HepG2 (cell line): Measurements from ENCODE around the gene RAB11FIP5. TPM values are rescaled to one million over a fixed set of nuclear protein-coding genes. Genes with fewer than 3 reads are reported as not detected.

Source experiments
- CHD4 ChIP-seq: fragments of 200-600 bp; sonication (generic); IDR thresholded peaks from 2 replicates; pipeline ENCODE4 v1.7.0; 2017; ENCODE audit warnings: mild to moderate bottlenecking, low read length, borderline replicate concordance
- FOXC1 ChIP-seq: sonication (generic); formaldehyde crosslinking; IDR thresholded peaks from 2 replicates; pipeline ENCODE4 v1.8.0; 2022; ENCODE audit warnings: mild to moderate bottlenecking, missing genetic modification reagents, borderline replicate concordance
- IKZF1 ChIP-seq: fragments of 450-650 bp; IDR thresholded peaks from 2 replicates; pipeline ENCODE4 v1.7.1; 2016
- POLR2AphosphoS2 ChIP-seq: IDR thresholded peaks from 2 replicates; pipeline ENCODE4 v1.6.1; 2011; ENCODE audit warnings: low read depth, low read length, improper control_type of control experiment
- ZNF30 ChIP-seq: sonication (generic); formaldehyde crosslinking; IDR thresholded peaks from 2 replicates; pipeline ENCODE4 v1.5.0; 2020; ENCODE audit warnings: mild to moderate bottlenecking, missing genetic modification reagents
- ZNF772 ChIP-seq: sonication (generic); formaldehyde crosslinking; IDR thresholded peaks from 2 replicates; pipeline ENCODE4 v1.5.0; 2020; ENCODE audit warnings: mild to moderate bottlenecking, missing genetic modification reagents
- polyA plus RNA-seq, 8 experiments: library from polyadenylated mRNA; depleted of rRNA in 3 of 8; stranded (reverse) in 7 of 8; unstranded in 1 of 8; fragments of >200 nt; fragmentation: Illumina TruSeq in 4 of 8; extraction: Trizol in 4 of 8; gene quantifications; 2 replicates each; pipeline versions ENCODE4 v1.2.1 to v1.2.3, GENCODE V29; 2011 to 2016; ENCODE audit warnings: low read depth in 4 of 8, missing spikeins in 1 of 8, mixed read lengths in 1 of 8; ENCODE audit not compliant: insufficient read depth in 1 of 8
- total RNA-seq, 5 experiments: library from RNA; depleted of rRNA; stranded (reverse); fragments of >200 nt; fragmentation: Illumina TruSeq; extraction: Trizol; gene quantifications; 2 replicates each; pipeline ENCODE4 v1.2.3, GENCODE V29; 2016; ENCODE audit warnings: low read depth in 1 of 5
- TF ChIP-seq, protein P1 (sequence below), 2 experiments: fragments of 450-650 bp in 1 of 2; sonication (generic) in 1 of 2; formaldehyde crosslinking; IDR thresholded peaks; 2 replicates each; pipeline versions ENCODE4 v1.5.0 to v1.8.0; 2020 to 2022; ENCODE audit warnings: mild to moderate bottlenecking in 1 of 2, missing genetic modification reagents in 1 of 2
- TF ChIP-seq, protein P2 (sequence below): sonication (generic); formaldehyde crosslinking; IDR thresholded peaks from 2 replicates; pipeline ENCODE4 v1.4.0; 2020; ENCODE audit warnings: missing genetic modification reagents

The RAB11FIP5 gene
- total and polyA plus RNA-seq, 2 of the 13 experiments (the other 11 are each of a cell fraction or from before 2014, with no cell fraction given) = 9.4 to 22.9 TPM

DNA sequence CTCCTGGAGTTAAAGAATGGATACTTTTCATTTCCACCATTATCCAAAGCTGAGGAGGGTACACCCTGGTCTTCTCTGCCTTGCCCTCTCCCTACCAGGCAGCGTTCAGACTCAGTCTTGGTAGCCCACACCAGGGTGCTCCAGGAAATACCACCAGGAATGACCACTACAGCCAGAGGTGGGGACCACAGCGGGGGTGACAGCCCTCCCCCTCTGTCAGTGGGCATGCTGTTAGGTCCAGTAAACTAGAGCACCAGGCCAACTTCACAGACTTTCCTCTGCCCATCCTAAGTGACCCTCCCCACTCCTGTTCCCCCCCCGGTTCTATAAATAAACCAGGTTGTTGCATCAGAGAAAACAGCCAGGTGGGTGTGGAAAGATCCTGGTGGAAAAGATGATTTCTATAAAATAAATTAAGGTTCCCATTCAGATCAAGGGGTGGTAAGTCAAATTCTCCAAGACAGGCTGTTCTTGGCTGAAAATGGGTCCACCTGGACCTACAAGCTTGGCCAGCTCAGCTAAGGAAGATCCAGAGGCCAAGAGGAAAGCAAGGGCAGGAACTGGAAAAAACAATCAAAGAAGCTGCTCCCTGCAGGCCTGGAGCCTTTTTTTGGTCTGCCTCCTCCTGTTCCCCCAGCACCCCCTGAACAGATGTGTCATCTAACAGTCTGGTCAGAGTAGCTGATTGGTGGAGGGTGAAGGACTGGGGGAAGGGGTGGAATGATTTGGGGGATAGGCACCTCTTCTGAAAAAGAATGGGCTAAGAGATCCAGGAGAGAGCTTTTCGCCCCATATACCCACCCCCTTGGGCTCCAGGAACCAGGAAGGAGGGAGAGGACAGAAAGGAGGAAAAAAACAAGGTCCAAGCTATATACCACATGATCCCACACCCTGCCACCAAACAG lies 2.3 kb downstream of the RAB11FIP5 start (continued):
- TF ChIP-seq, protein P1, sequence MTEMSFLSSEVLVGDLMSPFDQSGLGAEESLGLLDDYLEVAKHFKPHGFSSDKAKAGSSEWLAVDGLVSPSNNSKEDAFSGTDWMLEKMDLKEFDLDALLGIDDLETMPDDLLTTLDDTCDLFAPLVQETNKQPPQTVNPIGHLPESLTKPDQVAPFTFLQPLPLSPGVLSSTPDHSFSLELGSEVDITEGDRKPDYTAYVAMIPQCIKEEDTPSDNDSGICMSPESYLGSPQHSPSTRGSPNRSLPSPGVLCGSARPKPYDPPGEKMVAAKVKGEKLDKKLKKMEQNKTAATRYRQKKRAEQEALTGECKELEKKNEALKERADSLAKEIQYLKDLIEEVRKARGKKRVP (CRISPR knock-in tag; IDR thresholded peaks at IDR 0.05) = 0 out of 4 replicates have a peak, but pooled peaks of 1 of the 2 experiments have one; percentile 44
- TF ChIP-seq ZNF772 (CRISPR knock-in tag) (no peak), IKZF1 (no peak), ZNF30 (0 out of 2 replicates have a peak, but pooled peaks have one; percentile 41), FOXC1 (CRISPR knock-in tag) (0 out of 2 replicates have a peak, but pooled peaks have one; percentile 30), CHD4 (0 out of 2 replicates have a peak, but pooled peaks have one; percentile 18), POLR2AphosphoS2 (no peak)
- TF ChIP-seq, protein P2, sequence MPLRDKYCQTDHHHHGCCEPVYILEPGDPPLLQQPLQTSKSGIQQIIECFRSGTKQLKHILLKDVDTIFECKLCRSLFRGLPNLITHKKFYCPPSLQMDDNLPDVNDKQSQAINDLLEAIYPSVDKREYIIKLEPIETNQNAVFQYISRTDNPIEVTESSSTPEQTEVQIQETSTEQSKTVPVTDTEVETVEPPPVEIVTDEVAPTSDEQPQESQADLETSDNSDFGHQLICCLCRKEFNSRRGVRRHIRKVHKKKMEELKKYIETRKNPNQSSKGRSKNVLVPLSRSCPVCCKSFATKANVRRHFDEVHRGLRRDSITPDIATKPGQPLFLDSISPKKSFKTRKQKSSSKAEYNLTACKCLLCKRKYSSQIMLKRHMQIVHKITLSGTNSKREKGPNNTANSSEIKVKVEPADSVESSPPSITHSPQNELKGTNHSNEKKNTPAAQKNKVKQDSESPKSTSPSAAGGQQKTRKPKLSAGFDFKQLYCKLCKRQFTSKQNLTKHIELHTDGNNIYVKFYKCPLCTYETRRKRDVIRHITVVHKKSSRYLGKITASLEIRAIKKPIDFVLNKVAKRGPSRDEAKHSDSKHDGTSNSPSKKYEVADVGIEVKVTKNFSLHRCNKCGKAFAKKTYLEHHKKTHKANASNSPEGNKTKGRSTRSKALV = no peak
